Tibial nerve (tissue), 3 donors: Measurements from ENCODE around the gene WFDC10B.

Experiments used
- POLR2A ChIP-seq, 2 donors: fragments of 450-650 bp; IDR thresholded peaks; one replicate each; pipeline ENCODE4 v1.6.1; 2017; ENCODE audit warnings: antibody characterized with exemption in 2 of 2, mild to moderate bottlenecking in 2 of 2, moderate library complexity in 2 of 2
- TF ChIP-seq, protein P1 (sequence below), 5 experiments: fragments of 200-600 bp in 3 of 5; fragments of 450-650 bp in 2 of 5; sonication (generic) in 3 of 5; IDR thresholded peaks; one replicate each; pipeline ENCODE4 v1.5.1; 2016 to 2019; ENCODE audit warnings: antibody characterized with exemption in 5 of 5, mild to moderate bottlenecking in 3 of 5, moderate library complexity in 2 of 5

DNA sequence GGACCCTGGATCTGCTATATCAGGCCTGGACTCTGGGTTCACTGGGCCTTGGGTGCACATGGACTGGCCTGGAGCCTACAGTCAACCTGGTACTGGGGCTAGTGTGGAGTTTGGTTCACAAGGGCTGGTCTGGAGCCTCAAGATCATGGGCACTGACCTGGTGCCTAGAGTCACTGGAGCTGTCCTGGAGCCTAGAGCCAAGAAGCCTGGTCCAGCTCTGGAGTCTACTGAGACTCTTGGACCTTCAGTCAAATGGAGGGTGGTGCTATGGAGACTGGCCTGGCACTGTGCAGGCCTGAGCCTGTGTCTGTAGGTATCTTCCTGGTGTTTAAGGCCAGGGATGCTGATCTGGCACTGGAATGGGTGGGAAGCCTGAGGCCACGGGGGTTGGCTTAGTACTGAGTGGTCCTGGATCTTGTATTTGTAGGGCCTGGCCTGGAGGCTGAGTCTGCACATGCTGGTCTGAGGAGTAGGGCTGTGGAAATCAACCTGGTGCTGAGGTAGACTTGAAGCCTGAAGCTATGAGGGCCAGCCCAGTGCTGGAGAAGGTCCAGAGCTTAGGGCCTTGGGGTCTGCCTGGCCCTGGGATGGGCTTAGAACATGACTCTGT is 57.3 kb downstream of the WFDC10B start:
- no peak for TF ChIP-seq POLR2A (IDR thresholded peaks at IDR 0.05)
- TF ChIP-seq, protein P1, sequence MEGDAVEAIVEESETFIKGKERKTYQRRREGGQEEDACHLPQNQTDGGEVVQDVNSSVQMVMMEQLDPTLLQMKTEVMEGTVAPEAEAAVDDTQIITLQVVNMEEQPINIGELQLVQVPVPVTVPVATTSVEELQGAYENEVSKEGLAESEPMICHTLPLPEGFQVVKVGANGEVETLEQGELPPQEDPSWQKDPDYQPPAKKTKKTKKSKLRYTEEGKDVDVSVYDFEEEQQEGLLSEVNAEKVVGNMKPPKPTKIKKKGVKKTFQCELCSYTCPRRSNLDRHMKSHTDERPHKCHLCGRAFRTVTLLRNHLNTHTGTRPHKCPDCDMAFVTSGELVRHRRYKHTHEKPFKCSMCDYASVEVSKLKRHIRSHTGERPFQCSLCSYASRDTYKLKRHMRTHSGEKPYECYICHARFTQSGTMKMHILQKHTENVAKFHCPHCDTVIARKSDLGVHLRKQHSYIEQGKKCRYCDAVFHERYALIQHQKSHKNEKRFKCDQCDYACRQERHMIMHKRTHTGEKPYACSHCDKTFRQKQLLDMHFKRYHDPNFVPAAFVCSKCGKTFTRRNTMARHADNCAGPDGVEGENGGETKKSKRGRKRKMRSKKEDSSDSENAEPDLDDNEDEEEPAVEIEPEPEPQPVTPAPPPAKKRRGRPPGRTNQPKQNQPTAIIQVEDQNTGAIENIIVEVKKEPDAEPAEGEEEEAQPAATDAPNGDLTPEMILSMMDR (IDR thresholded peaks at IDR 0.05) = no peak
